ENCODE results near the gene DENR. TPM values are rescaled to one million over a fixed set of nuclear protein-coding genes. Genes with fewer than 3 reads are reported as not detected.
A peak's percentile ranks its signal among the peaks of the same experiment; 100 is the strongest.
"Not testable (repeated sequence)": the region's sequence is repeated elsewhere in the genome, so short reads cannot be mapped to it uniquely, and the experiment has no call there.

The DENR gene
- total RNA-seq, 1 donor from 2014 or later, result 79.7 TPM

- Mint-ChIP-seq H3K9me3 (ENCODE audit: unreplicated experiment) (no peaks in the 10 kb centered on the region), H3K27ac (ENCODE audit: unreplicated experiment) (no peak overlapping the region), H3K4me1 (ENCODE audit: unreplicated experiment) (no peaks in the 10 kb centered on the region), H3K4me3 (ENCODE audit: unreplicated experiment) (no peak overlapping the region), H3K36me3 (ENCODE audit: low read depth, unreplicated experiment) (peaks cover 3% of the 10 kb centered on the region), H3K27me3 (ENCODE audit: unreplicated experiment) (no peaks in the 10 kb centered on the region)
- TF ChIP-seq CTCF (IDR thresholded peaks at IDR 0.05; ENCODE audit: unreplicated experiment), result no peak
- DNase-seq (ENCODE audit: low spot score), result no peak
Measured at GRCh38 chr12:122740351-122740750, 12.3 kb upstream of the DENR start.

DNA sequence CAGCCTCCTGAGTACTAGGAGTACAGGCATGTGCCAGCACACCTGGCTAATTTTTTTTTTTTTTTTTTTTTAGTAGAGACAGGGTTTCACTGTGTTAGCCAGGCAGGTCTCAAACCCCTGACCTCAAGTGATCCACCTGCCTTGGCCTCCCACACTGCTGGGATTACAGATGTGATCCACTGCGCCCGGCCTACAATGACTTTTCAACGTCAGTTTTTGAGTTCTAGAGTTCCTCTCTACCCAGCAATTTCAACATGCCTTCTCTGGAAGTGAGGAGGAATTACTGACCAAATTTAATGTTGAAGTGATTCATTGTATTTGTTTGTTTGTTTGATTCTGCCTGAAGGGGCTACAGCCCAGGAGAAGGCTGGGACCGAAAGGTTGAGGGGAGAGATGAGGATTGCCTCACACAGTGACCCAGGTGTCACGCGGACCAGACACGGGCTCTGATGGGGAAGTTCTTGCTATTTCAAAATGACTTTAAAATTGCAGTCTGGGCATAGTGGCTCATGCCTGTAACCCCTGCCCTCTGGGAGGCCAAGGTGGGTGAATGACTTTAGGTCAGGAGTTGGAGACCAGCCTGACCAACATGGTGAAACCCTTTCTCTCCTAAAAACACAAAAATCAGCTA lies 8.6 kb upstream of the DENR start:
- no peak for TF ChIP-seq CTCF (IDR thresholded peaks at IDR 0.05; ENCODE audit: unreplicated experiment)
- H3K4me1 Mint-ChIP-seq (ENCODE audit: unreplicated experiment), result no peaks in the 10 kb centered on the region
- no peak overlapping the region for H3K4me3 Mint-ChIP-seq (ENCODE audit: unreplicated experiment)
- peaks cover 3% of the 10 kb centered on the region for H3K36me3 Mint-ChIP-seq (ENCODE audit: low read depth, unreplicated experiment)
- no peaks in the 10 kb centered on the region for H3K9me3 Mint-ChIP-seq (ENCODE audit: unreplicated experiment)
- H3K27me3 Mint-ChIP-seq (ENCODE audit: unreplicated experiment), result no peaks in the 10 kb centered on the region
- H3K27ac Mint-ChIP-seq (ENCODE audit: unreplicated experiment), result no peak overlapping the region
- no peak for DNase-seq (ENCODE audit: low spot score)

DNA sequence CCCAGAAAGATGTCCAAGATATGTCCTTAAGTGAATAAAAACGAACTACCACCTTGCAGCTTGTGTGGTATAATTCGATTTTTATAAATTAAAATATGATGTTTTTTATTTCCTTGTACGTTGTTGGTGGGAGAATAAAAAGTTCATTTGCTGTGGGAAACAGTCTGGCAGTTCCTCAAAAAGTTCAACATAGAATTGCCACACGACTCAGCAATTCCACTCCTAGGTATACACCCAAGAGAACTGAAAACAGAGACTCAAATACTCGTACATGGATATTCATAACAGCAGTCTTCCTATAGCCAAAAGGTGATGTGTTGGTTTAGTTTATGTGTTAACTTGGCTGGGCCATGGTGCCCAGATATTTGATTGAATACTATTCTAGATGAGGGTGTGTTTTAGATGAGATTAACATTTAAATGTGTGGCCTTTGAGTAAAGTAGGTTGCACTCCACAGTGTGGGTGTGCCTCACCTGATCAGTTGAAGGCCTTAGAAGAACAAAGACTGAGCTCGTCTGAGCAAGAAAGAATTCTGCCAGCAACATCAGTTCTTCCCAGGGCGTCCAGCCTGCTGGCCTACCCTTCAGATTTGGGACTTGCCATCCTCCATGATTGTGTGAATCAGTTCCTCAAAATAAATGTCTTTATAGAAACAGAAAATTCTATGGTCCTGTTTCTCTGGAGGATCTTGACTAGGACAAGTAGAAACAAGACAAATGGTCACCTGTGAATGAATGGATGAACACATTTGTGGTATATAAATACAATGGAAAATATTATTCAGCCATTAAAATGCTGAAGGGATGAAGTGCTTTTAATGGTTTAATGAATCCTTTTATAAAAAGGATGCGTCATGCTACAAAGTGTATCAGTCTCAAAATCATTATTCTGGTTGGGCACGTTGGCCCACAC lies 5.1 kb upstream of the DENR start:
- TF ChIP-seq CTCF (IDR thresholded peaks at IDR 0.05; ENCODE audit: unreplicated experiment), result no peak
- Mint-ChIP-seq H3K27ac (ENCODE audit: unreplicated experiment) (no peak overlapping the region), H3K9me3 (ENCODE audit: unreplicated experiment) (no peaks in the 10 kb centered on the region), H3K4me1 (ENCODE audit: unreplicated experiment) (peaks cover 17% of the 10 kb centered on the region), H3K27me3 (ENCODE audit: unreplicated experiment) (peaks cover 4% of the 10 kb centered on the region), H3K36me3 (ENCODE audit: low read depth, unreplicated experiment) (no peaks in the 10 kb centered on the region), H3K4me3 (ENCODE audit: unreplicated experiment) (no peak overlapping the region)
- no peak for DNase-seq (ENCODE audit: low spot score)

DNA sequence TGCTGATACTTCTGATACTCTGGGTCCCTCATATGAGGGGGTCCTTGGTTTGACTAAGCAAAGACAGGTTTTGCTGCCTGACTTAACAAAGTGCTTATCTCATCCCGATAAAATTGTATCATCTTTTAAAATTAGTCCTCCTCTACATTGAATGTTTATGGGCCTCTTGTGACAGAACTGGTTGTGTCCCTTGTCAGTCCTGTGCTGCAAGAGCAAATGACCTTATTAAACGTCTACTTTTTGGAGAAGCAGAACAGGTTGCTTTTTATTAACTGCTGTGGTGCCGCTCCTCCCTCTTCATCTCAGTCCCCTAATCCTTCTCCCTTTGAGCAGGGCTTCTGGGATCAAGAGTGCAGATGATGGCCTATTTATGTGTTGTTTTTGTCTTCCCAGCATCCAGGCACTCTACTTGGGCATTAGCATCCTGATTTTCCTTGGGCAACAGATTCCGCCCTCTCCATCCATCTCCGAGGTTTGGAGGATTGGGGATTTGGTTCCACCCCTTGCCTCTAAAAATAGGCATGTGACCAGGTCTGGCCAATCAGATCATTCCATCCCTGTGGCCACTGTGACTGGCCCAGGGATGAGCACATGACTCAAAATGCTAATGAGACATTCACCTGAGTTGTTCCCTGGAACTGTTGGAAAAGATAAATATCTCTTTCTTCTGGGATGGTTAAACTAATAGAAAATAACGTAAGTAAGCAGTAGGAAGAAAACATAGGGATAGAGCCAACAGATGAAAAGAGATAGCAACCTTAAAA lies 2.9 kb upstream of the DENR start:
- Mint-ChIP-seq H3K36me3 (ENCODE audit: low read depth, unreplicated experiment) (peaks cover 16% of the 10 kb centered on the region), H3K4me1 (ENCODE audit: unreplicated experiment) (peaks cover 33% of the 10 kb centered on the region), H3K27me3 (ENCODE audit: unreplicated experiment) (peaks cover 11% of the 10 kb centered on the region), H3K9me3 (ENCODE audit: unreplicated experiment) (no peaks in the 10 kb centered on the region), H3K27ac (ENCODE audit: unreplicated experiment) (no peak overlapping the region), H3K4me3 (ENCODE audit: unreplicated experiment) (no peak overlapping the region)
- TF ChIP-seq CTCF (IDR thresholded peaks at IDR 0.05; ENCODE audit: unreplicated experiment), result no peak
- DNase-seq (ENCODE audit: low spot score), result no peak

- peaks cover 11% of the 10 kb centered on the region for H3K27me3 Mint-ChIP-seq (ENCODE audit: unreplicated experiment)
- peaks cover 41% of the 10 kb centered on the region for H3K4me1 Mint-ChIP-seq (ENCODE audit: unreplicated experiment)
- H3K36me3 Mint-ChIP-seq (ENCODE audit: low read depth, unreplicated experiment), result peaks cover 25% of the 10 kb centered on the region
- not testable (repeated sequence) for DNase-seq (ENCODE audit: low spot score); H3K9me3 Mint-ChIP-seq (ENCODE audit: unreplicated experiment)
- peak overlapping the region; percentile 95 for H3K27ac Mint-ChIP-seq (ENCODE audit: unreplicated experiment)
- peak overlapping the region; percentile 99 for H3K4me3 Mint-ChIP-seq (ENCODE audit: unreplicated experiment)
Measured at GRCh38 chr12:122750781-122751515, 1.7 kb upstream of the DENR start.

All from endothelial cell (in vitro differentiated cells).